B cell (primary cell): ENCODE results near the gene NEMP2.

ENCODE experiments used
- EZH2 ChIP-seq: IDR thresholded peaks from 2 replicates; pipeline ENCODE4 v1.6.1; 2012; ENCODE audit warnings: borderline replicate concordance, low read depth, mild to moderate bottlenecking, moderate library complexity, low read length; ENCODE audit not compliant: insufficient read depth, poor library complexity, severe bottlenecking
- TF ChIP-seq, protein P1 (sequence below): fragments of 200-600 bp; IDR thresholded peaks from one replicate; pipeline ENCODE4 v1.8.0; 2022; ENCODE audit warnings: antibody characterized with exemption, mild to moderate bottlenecking

DNA sequence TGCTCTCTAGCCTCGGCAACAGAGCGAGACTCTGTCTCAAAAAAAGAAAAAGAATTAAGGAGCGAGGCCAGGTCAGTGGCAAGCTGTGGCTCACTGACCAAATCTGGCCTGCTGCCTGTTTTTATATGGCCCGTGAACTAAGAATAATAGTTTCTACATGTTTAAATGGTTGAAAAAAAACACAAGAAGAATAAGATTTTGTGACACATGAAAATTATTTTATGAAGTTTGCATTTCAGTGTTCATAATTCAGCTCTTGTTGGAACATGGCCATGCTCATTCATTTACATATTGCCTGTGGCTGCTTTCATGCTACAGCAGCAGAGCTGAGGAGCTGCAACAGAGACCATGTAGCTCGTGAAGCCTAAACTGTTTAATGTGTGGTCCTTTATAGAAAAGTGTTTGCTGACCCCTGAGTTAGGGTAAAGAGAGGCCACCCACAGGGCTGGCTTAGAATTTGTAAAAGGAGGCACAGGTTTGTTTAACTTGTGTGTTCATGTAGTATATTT is 66.9 kb downstream of the NEMP2 start:
- TF ChIP-seq EZH2 = no peak
- TF ChIP-seq, protein P1, sequence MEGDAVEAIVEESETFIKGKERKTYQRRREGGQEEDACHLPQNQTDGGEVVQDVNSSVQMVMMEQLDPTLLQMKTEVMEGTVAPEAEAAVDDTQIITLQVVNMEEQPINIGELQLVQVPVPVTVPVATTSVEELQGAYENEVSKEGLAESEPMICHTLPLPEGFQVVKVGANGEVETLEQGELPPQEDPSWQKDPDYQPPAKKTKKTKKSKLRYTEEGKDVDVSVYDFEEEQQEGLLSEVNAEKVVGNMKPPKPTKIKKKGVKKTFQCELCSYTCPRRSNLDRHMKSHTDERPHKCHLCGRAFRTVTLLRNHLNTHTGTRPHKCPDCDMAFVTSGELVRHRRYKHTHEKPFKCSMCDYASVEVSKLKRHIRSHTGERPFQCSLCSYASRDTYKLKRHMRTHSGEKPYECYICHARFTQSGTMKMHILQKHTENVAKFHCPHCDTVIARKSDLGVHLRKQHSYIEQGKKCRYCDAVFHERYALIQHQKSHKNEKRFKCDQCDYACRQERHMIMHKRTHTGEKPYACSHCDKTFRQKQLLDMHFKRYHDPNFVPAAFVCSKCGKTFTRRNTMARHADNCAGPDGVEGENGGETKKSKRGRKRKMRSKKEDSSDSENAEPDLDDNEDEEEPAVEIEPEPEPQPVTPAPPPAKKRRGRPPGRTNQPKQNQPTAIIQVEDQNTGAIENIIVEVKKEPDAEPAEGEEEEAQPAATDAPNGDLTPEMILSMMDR = no peak
